Lung (tissue), 12 donors: ENCODE data around the gene SHF. TPM values are rescaled to one million over a fixed set of nuclear protein-coding genes. Genes with fewer than 3 reads are reported as not detected.
A peak's percentile ranks its signal among the peaks of the same experiment; 100 is the strongest.

ENCODE experiments used
- ATAC-seq: fragments of 200-7000 bp; cut with Tn5 transposase; one replicate; pipeline ENCODE4 v1.9.1; 2020; ENCODE audit warnings: moderate number of reproducible peaks; ENCODE audit not compliant: insufficient read depth, low FRiP score
- DNase-seq, 3 donors: peaks; one replicate each; pipeline ENCODE4 v3.0.0-alpha.2; 2013 to 2017
- H3K27ac ChIP-seq, 2 donors: one replicate each; pipeline ENCODE4 v1.5.1; 2013; ENCODE audit warnings: mild to moderate bottlenecking in 2 of 2, moderate library complexity in 2 of 2, control low read depth in 1 of 2, inconsistent platforms in 1 of 2, low read depth in 1 of 2, low read length in 1 of 2
- H3K27me3 ChIP-seq, 3 donors: one replicate each; pipeline ENCODE4 v1.5.1; 2013; ENCODE audit warnings: low read length in 2 of 3; ENCODE audit not compliant: control insufficient read depth in 3 of 3, insufficient read depth in 3 of 3
- H3K36me3 ChIP-seq, 4 donors: one replicate each; pipeline ENCODE4 v1.5.1; 2013; ENCODE audit warnings: low read length in 4 of 4, mild to moderate bottlenecking in 1 of 4, moderate library complexity in 1 of 4; ENCODE audit not compliant: control insufficient read depth in 4 of 4, insufficient read depth in 4 of 4
- H3K4me1 ChIP-seq, 5 donors: one replicate each; pipeline ENCODE4 v1.5.1; 2013; ENCODE audit warnings: low read length in 5 of 5, mild to moderate bottlenecking in 2 of 5, moderate library complexity in 1 of 5; ENCODE audit not compliant: control insufficient read depth in 5 of 5, insufficient read depth in 5 of 5
- H3K4me3 ChIP-seq: one replicate; pipeline ENCODE4 v1.5.1; 2013; ENCODE audit warnings: mild to moderate bottlenecking, control low read depth, moderate library complexity
- H3K9ac ChIP-seq, 2 donors: one replicate each; pipeline ENCODE4 v1.5.1; 2013; ENCODE audit warnings: low read length in 2 of 2, control low read depth in 1 of 2; ENCODE audit not compliant: insufficient read depth in 1 of 2
- H3K9me3 ChIP-seq, 4 donors: one replicate each; pipeline ENCODE4 v1.5.1; 2013; ENCODE audit warnings: low read length in 3 of 4, mild to moderate bottlenecking in 1 of 4, moderate library complexity in 1 of 4; ENCODE audit not compliant: control insufficient read depth in 4 of 4, insufficient read depth in 3 of 4
- WGBS, 2 donors: extraction: QIAGEN DNeasy Blood & Tissue Kit; methylation state at CpG; one replicate each; pipeline ENCODE4 v1.1.7; 2013; 5-methylcytosine and 5-hydroxymethylcytosine counted together
- polyA plus RNA-seq, 2 donors: library from polyadenylated mRNA; stranded (reverse); fragments of 200-250 nt; gene quantifications; one replicate each; pipeline ENCODE4 v1.2.1, GENCODE V29; 2013
- total RNA-seq, 2 donors: library from RNA; depleted of rRNA in 1 of 2; stranded (reverse); fragments of >200 nt in 1 of 2; gene quantifications; one replicate each; pipeline ENCODE4 v1.2.1, GENCODE V29; 2014 to 2021
- TF ChIP-seq, protein P1 (sequence below): IDR thresholded peaks from 2 replicates; pipeline ENCODE4 v1.5.1; 2012; ENCODE audit warnings: mild to moderate bottlenecking; ENCODE audit errors: control extremely low read depth, extremely low read depth
- donor health status: control.
- donor health status: control.
- donor health status: Bipolar disorder and iron deficiency.
- donor health status: healthy.
- donor health status: DM: yes; HTN: yes; CAD: no.

The SHF gene
- total and polyA plus RNA-seq, 4 donors, result 1.9 to 15.9 (median 4.0) TPM

- Histone ChIP-seq H3K27ac (peak overlapping the region in 1 of 2 donors; percentile 2), H3K4me1 (peaks cover 0 to 18% (median 6%) of the 10 kb centered on the region in 5 donors), H3K27me3 (no peaks in the 10 kb centered on the region), H3K9me3 (peaks cover 0 to 1% (median 0%) of the 10 kb centered on the region in 4 donors), H3K4me3 (no peak overlapping the region), H3K9ac (no peak overlapping the region), H3K36me3 (peaks cover 0 to 5% (median 2%) of the 10 kb centered on the region in 4 donors)
- TF ChIP-seq, protein P1, sequence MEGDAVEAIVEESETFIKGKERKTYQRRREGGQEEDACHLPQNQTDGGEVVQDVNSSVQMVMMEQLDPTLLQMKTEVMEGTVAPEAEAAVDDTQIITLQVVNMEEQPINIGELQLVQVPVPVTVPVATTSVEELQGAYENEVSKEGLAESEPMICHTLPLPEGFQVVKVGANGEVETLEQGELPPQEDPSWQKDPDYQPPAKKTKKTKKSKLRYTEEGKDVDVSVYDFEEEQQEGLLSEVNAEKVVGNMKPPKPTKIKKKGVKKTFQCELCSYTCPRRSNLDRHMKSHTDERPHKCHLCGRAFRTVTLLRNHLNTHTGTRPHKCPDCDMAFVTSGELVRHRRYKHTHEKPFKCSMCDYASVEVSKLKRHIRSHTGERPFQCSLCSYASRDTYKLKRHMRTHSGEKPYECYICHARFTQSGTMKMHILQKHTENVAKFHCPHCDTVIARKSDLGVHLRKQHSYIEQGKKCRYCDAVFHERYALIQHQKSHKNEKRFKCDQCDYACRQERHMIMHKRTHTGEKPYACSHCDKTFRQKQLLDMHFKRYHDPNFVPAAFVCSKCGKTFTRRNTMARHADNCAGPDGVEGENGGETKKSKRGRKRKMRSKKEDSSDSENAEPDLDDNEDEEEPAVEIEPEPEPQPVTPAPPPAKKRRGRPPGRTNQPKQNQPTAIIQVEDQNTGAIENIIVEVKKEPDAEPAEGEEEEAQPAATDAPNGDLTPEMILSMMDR, result no peak
- ATAC-seq (no peak), DNase-seq (no peak)
- 89 to 93% methylated on average over 9 of the region's 9 CpGs for WGBS, 2 donors
Measured at GRCh38 chr15:45168751-45169551, 18.8 kb downstream of the SHF start.

GRCh38 chr15:45168286-45168685 is 19.5 kb downstream of the SHF start:
- ATAC-seq, result no peak
- TF ChIP-seq, protein P1, result no peak
- Histone ChIP-seq H3K4me3 (no peak overlapping the region), H3K9ac (no peak overlapping the region), H3K27me3 (no peaks in the 10 kb centered on the region), H3K4me1 (peaks cover 0 to 20% (median 6%) of the 10 kb centered on the region in 5 donors), H3K9me3 (peaks cover 0 to 1% (median 0%) of the 10 kb centered on the region in 4 donors), H3K27ac (peak overlapping the region in 1 of 2 donors; percentile 3), H3K36me3 (peaks cover 0 to 5% (median 2%) of the 10 kb centered on the region in 4 donors)
- DNase-seq, result no peak
- WGBS, 2 donors, result 91 to 92% methylated on average over 4 of the region's 4 CpGs

DNA sequence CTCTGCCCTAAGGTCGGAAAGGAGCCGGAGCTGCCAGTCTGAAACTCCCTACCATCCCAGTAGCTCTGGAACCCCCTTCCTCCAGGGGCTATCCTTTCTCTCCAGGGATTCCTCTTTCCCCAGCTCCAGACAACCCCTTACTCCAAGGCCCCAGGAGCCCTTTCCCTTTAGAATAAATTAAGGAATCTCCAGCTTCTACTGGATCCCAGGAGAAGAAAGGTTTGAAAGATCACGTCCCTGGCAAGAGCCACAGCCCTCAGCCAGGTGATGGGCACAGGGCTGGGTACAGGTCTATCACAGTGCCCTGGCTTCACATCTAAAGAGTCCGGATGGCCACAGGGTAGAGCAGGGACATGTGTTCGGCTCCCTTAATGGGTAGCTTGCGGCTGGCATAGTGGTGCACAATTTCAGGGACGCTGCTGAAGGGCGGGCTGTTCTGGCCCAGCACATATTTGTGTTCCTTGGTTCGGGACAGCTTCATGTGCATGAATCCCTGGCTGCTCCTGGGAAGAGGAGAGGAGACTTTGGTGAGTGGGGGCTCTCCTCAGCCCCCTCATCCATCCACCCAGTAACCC is 20.0 kb downstream of the SHF start:
- Histone ChIP-seq H3K9me3 (peaks cover 0 to 1% (median 0%) of the 10 kb centered on the region in 4 donors), H3K4me3 (no peak overlapping the region), H3K36me3 (peaks cover 0 to 5% (median 2%) of the 10 kb centered on the region in 4 donors), H3K27ac (peak overlapping the region; percentile 95 to 98), H3K4me1 (peaks cover 0 to 22% (median 6%) of the 10 kb centered on the region in 5 donors), H3K9ac (peak overlapping the region in 1 of 2 donors; percentile 3), H3K27me3 (no peaks in the 10 kb centered on the region)
- TF ChIP-seq, protein P1, result no peak
- DNase-seq, result no peak
- WGBS, 2 donors, result 70 to 71% methylated on average over 9 of the region's 9 CpGs
- ATAC-seq, result no peak
